Renal pelvis (tissue), 4 donors: Measurements from ENCODE around the gene ATAD1. TPM values are rescaled to one million over a fixed set of nuclear protein-coding genes. Genes with fewer than 3 reads are reported as not detected.

Source experiments
- DNase-seq: peaks from one replicate; pipeline ENCODE4 v3.0.0-alpha.2; 2013
- polyA plus RNA-seq, 3 donors: library from polyadenylated mRNA; unstranded; fragments of 120-200 nt; gene quantifications; one replicate each; pipeline ENCODE4 v1.2.1, GENCODE V29; 2013; ENCODE audit not compliant: insufficient read length in 3 of 3

The ATAD1 gene
- polyA plus RNA-seq, 3 donors = 50.4 to 62.1 (median 52.0) TPM

DNA sequence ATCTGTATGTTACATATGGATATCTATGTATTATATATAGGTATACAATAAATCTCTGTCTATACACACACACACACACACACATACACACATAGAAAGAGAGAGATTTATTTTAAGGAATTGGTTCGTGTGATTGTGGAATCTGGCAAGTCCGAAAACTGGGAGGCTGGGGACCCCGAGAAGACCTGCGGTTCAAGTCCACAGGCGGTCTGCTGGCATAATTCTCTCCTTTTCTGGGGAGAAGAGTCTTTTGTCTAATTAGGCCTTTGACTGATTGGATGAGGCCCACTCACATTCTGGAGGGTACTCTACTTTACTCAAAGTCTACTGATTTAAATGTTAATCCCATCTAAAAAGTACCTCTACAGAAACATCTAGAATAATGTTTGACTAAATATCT is 93.2 kb downstream of the ATAD1 start:
- no peak for DNase-seq

DNA sequence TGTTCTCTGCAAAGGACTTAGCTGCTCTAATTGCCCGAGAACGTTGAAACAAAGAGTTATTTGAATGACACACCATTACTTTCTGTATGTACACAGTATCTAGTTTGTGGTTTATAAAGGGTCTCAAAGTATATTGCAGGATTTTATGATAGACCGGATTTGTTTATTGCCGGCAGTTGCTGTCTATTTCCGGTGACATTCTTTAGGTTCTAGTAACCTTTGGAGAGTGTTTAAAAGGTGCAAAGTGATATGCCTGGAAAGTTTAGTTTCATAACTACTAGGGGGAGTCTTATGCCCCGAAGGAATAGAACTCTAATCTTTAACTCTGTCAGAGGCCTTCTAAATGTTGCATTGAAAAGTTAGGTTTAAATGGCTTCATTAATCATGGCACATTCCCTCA is 94.5 kb downstream of the ATAD1 start:
- peak; percentile 11 for DNase-seq

DNA sequence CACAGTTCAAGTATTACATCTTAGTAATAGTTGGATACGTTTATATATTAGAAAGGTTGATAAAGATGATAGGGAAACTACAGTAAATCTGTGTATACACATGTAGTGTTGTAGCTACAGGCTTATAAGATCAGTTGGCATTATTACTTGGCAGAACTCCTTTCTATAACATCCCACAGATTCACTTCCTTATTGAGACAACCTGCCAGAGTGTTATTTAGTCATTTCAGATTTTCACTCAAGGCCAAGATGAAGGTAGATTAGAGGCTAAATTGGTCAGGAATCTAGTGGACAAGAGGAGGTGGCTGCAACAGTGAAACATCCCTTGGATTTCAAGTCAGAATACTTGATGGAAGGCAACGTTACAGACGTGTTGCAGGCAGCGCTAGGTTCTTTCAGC is 95.3 kb downstream of the ATAD1 start:
- DNase-seq = no peak

DNA sequence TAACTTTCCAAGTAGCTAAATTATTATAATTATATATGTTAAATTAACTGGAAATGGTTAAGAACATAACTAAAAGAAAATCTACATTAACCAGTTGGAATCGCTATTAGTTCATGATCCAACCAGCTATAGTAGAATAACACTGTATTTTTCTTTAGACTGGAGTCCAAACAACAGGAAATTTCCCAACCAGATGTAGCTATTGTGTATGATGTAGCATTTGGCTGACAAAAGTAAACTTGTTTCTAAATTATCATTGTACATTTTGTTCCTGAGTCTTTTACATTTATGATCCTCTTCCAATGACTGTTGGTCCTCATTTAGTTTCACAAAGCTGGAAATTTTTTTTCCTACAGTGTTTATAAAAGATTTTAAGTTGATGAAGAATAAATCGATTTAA is 96.2 kb downstream of the ATAD1 start:
- DNase-seq = no peak

DNA sequence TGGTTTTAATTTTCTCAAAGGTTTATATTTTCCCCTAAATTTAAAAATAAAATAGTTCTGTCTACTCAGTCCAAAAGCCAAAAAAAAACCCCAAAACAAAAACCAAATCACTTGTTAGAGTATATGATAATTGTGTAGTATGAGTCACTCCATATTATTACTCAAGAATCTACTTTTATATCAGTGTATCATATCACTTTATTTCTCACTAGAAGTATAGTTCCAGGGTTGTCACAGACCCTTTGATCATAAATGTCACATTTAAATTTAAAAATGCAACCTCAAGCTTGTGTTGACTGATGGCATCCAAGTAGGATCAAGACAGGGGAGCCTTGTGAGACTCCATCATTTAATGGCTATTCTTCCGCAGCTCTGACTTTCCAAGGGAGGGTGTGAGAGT is 97.4 kb downstream of the ATAD1 start:
- DNase-seq = no peak

DNA sequence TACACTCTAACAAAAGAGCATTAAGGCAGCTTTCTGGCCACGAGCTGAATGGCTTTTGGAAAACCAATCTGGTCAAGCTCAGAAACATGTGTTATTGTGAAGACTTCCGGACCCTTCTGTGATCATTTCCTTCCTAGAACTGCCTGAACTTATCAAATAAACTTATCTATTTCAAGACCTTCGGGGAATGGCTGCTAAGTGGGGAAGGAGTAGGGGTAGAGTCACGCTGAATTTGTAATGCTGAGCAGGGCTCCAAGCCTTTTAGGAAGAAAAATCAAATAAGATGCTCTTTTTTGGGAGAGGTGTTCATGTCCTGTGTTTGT is 101.7 kb downstream of the ATAD1 start:
- DNase-seq = no peak

DNA sequence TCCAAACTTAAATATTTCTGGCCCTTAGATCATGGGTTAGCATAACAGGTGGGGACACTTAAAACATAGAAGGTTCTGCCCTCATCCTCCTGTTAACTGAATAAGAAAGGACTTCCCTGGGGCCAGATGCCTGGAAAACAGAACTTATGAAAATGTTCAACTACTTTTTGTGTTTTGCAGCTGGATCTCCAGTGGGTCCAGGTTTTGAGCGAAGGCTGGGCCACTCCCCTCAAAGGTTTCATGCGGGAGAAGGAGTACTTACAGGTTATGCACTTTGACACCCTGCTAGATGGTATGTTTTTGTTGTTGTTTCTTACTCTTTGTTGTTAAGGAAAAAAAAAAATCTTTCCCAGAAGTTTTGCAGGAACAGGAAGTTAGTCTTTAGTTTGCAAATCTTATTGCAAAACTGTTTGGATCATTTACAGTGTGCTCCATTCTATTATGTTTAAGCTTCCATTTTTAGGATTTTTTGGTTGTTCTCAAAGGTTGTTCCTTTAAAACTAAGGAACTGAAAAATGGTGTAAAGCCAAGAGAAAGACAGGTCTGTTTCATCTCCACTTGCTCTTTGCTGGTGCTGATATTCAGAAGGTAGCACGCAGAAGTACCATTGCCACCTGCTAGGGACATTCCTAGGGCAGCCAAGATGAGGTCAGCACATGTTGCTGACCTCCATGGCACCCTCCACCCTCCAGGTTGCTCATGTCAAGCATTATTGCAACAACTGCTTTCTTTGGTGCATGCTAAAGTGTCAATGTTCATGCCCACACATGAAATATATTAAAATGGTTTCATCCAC is 102.3 kb downstream of the ATAD1 start:
- no peak for DNase-seq

DNA sequence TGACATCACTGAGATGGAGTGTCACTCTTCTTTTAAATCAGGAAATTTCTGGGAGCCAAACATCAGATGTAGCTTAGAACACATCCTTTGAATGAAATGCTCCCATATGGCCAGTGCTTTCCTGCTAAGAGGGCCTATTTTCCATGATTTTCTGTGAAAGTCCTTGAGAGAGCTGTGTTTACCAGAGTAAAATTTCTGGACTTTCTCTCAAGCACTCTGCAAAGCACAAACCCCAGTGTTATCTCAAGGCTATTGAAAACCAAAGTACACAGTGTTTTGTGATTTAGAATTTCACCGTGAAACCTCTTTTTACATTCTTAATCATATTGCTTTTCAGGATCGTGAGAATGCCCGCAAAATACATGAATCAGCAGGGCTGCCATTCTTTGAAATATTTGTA is 104.3 kb downstream of the ATAD1 start:
- no peak for DNase-seq

DNA sequence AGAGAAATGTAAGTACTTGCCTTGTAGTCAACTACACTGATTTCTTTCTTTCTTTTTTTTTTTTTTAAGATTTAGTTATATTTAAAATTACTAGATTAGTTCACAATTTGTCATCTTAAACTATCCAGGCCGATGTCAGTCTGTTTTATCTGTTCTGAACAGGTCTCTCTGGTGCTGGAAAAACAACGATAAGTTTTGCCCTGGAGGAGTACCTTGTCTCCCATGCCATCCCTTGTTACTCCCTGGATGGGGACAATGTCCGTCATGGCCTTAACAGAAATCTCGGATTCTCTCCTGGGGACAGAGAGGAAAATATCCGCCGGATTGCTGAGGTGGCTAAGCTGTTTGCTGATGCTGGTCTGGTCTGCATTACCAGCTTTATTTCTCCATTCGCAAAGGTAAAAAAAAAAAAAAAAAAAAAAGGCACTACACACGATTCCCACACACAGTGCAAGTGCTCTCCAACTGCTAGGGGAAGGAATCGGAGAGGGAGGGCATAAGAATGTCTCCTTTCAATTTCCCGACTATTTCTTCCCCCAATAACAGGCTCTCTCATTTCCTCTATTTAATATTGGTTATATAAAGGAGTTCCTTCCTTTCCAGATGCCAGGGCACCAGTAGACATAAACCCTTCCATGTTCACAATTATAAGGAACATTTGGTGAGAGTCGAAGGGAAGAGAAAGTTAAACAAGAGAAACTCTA is 105.0 kb downstream of the ATAD1 start:
- no peak for DNase-seq

DNA sequence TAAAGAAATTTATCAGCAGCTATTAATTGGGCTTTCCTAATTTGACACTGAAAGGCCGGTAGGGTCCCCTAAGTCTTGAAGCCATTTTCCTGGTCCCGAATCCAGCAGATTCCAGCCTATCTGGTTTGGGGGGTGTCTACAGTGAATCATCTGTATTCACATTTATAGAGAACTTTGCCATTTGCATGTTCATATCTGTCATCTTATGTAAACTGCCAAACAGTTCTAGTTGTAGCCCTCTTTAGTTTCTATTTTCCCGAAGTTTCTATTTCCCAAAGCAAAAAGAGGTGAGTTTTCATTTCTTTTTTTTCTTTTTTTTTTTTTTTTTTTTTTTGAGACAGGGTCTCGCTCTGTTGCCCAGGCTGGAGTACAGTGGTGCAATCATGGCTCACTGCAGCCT is 110.8 kb downstream of the ATAD1 start:
- DNase-seq = no peak

DNA sequence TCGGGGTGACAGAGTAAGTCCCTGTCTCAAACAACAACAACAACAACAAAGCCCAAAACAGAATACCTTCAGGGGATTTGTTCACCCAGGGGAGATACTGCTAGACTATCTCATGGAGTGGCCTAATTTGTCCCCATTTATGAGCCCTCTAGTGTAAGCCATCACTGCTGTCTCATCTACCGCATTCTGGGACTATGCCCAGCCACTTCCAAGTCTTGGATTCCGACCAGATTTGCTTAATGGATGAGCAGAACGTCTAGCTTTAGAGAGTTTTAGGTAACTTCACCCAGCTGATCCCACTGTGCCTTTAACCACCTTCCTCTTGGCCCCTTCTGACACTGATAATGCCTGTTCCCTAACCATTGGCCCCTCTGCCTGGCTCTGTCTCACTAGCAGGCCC is 111.3 kb downstream of the ATAD1 start:
- DNase-seq = no peak

DNA sequence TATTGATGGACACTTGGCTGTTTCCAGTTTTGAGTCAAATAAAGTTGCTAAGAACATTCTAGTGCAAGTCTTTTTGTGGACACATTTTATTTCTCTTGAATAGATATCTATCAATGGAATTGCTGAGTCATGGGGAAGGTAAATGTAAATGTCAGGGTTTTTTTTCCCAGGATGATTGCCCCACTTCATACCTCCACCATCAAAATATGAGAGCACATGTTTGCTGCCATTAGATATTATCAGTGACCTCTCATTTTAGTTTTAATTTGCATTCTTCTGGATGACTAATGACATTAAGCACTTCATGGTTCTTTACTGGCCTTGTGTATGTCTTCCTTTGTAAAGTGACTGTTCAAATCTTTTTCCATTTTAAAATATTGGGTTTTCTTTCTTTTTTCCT is 112.7 kb downstream of the ATAD1 start:
- DNase-seq = no peak

DNA sequence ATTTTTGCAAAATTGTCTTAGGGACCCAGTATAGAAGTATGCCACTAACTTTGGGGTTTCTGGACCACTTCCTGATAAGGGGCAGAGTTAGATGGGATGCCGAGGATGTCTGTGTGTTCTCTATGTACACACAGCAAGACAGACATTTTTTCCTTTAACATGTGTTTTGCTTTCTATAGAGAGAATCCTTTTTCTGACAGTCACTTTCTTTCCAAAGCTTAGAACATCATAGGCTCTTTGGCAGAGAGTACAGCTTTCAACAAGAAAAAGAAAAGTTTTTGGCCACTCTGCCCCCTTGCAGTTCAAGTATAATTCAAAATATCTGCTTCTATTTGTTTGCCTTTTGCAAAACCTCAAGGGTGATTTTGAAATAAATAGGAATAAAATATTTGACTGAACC is 114.3 kb downstream of the ATAD1 start:
- no peak for DNase-seq

DNA sequence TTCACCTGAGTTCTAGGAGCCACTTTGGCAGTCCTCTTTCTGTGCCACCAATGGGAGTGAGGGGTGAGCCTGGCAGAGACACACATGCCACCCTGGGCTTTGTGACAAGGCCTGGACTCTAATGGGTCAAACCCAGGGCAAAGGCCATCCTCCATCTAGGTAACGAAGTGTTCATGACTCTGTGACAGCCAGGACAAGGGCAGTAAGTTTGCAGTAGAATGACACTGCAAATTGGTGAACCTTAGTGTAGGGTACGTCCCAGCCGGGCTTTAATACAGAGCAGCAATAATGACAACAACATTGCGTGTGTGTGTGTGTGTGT is 115.1 kb downstream of the ATAD1 start:
- no peak for DNase-seq

DNA sequence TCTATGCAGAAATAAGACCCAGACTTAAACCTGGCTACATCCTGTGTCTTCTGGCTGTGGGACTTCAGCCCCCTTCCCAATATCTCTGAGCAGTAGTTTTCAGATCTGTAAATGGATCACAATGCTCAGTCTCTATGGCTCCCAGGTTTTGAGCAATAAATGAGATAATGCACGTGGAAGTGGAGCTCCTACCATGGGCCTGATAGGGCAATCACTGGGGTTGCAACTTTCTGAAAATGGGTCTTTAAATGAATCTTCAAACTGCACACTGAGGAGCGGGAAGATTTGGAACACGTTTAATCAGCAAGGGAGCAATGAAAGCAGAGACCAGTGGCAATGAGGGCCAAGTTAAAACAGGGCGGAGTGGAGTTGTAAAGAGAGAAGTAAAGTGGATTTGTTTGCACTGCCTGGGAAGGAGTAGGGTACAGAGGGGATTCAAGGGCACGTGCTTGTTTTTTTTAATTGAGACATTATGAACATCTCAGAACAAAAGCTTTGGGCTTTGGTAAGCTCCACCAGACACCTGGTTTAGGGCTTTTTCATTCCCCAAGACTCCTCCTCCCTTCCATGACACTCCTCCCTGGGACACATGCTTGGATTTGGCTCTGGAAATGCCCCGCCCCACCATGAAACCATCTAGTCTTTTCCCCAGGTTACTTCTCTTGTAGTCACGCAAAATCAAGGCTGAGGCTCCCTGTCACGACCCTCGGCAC is 115.6 kb downstream of the ATAD1 start:
- no peak for DNase-seq

Other genes starting within 250 kb of the ATAD1 start
- gene PAPSS2, start 158.3 kb downstream of the ATAD1 start, polyA plus RNA-seq = 10 to 100 TPM; 28.8 to 36.0 (median 33.5) TPM
- 1 to 10 TPM; 1.5 to 1.6 (median 1.5) TPM for gene KLLN, start 45.3 kb upstream of the ATAD1 start, polyA plus RNA-seq
- gene PTEN, start 45.4 kb upstream of the ATAD1 start, polyA plus RNA-seq = 10 to 100 TPM; 61.3 to 68.7 (median 68.1) TPM